Measurements from ENCODE around the gene SLC6A12.

GRCh38 chr12:202081-202731 is 11.8 kb downstream of the SLC6A12 start:
- TF ChIP-seq CTCF (optimal IDR thresholded peaks at IDR 0.05 in 1 of 3, IDR thresholded peaks at IDR 0.05 in 1 of 3, conservative IDR thresholded peaks at IDR 0.05 in 1 of 3; ENCODE audit: extremely low read depth in 1 of 3, insufficient read depth in 2 of 3, low read length in 3 of 3): no peak
- no peak for TF ChIP-seq EZH2 (IDR thresholded peaks at IDR 0.05; ENCODE audit: low read length)
